HG02981 (cell line): ENCODE data around the gene TOX4.
"Not testable (repeated sequence)": the region's sequence is repeated elsewhere in the genome, so short reads cannot be mapped to it uniquely, and the experiment has no call there.

ENCODE experiments used
- ATAC-seq: cut with Tn5 transposase; IDR thresholded peaks from one replicate; pipeline ENCODE4 v1.9.1; 2021; ENCODE audit warnings: mild to moderate bottlenecking, moderate library complexity; ENCODE audit not compliant: unreplicated experiment

Gene TOX4

GRCh38 chr14:21476925-21477681, at the start of gene TOX4, which contains the start of gene RAB2B:
TOX4 (plus strand) TSS chr14:21477195; CDS start chr14:21477279, 84 bp downstream.
RAB2B (minus strand) TSS chr14:21476959; CDS start chr14:21476872, 87 bp downstream.
- ATAC-seq: peak; percentile 99

DNA sequence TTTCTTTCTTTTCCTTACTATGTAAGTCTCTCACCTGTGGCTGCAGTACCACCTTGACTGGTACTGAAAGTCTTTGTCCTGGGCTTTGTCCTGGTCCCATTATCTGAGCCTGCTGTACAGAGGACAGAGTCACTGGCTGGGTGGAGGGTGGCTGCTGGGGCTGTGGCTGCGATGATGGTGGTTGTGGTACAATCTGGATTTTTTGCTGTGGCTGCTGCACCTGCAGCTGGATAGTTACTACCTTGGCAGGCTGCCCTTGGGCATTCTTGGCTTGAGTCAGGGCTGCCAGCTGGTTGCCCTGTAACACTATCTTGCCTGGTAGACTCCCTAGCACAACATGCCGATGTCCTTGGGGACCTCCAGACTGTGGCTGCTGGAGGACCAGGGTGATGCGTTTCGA, 48.1 kb upstream of the TOX4 start:
- no peak for ATAC-seq

DNA sequence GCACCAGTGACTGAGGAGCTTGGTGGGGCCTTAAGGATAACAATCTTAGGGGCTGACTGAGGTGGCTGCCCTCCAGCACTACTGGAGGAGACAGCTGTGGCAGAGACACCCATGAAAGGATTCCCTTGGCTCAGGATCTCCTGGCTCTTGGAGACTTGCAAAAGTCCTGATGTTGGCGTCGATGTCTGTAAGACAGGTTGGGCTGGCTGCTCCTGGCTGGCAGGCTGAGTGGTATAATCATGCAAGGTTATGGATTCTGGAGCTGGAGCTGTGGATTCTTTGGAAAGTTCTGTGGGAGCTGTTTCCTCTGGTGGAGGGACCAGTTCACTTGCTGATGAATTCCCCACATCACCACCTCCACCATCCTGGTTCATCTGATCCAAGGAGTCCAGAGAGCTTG, 45.9 kb upstream of the TOX4 start:
- ATAC-seq: no peak

- peak; percentile 4 for ATAC-seq
These were observed 40.4 kb upstream of the TOX4 start for GRCh38 chr14:21436567-21437062.

GRCh38 chr14:21437063-21437901, 39.7 kb upstream of the TOX4 start:
- ATAC-seq: peak; percentile 99

- ATAC-seq: no peak
These were observed 36.1 kb upstream of the TOX4 start for GRCh38 chr14:21440859-21441258.

GRCh38 chr14:21442657-21443056, 34.3 kb upstream of the TOX4 start:
- ATAC-seq: not testable (repeated sequence)

- no peak for ATAC-seq
These were observed 27.1 kb upstream of the TOX4 start for GRCh38 chr14:21449899-21450216.

GRCh38 chr14:21454843-21455544, 22.0 kb upstream of the TOX4 start:
- ATAC-seq: no peak

- ATAC-seq: peak; percentile 13
These were observed 21.4 kb upstream of the TOX4 start for GRCh38 chr14:21455592-21455911.

- peak; percentile 98 for ATAC-seq
These were observed 20.9 kb upstream of the TOX4 start, which contains the start of gene CHD8 for GRCh38 chr14:21455912-21456667. CHD8 (minus strand) TSS chr14:21456123; CDS start chr14:21431643, 24,480 bp downstream.

GRCh38 chr14:21467616-21468015, 9.4 kb upstream of the TOX4 start:
- no peak for ATAC-seq

- ATAC-seq: no peak
These were observed 1.1 kb upstream of the TOX4 start for GRCh38 chr14:21475767-21476522.

DNA sequence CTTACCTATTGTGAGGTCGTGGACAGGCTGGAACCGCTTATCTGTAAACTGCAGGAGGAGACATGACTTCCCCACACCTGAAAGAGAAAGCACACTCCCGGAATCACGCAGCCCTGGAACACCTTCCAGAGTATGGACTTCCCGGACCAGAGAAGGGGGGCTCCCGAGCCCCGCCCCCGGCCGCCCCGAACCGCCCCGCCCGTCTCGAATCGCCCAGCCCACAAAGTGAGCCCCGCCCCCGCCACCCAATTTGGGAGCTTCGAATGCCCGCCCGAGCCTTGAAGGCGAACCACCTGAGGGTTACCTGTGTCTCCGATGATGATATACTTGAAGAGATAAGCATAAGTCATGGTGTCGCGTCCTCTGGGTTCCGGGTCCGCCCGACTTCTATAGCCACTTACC, 471 bp upstream of the TOX4 start:
- ATAC-seq: peak; percentile 21

- no peak for ATAC-seq
These were observed 9.7 kb downstream of the TOX4 start for GRCh38 chr14:21486640-21487087.

- ATAC-seq: no peak
These were observed 18.1 kb downstream of the TOX4 start for GRCh38 chr14:21494902-21495762.

DNA sequence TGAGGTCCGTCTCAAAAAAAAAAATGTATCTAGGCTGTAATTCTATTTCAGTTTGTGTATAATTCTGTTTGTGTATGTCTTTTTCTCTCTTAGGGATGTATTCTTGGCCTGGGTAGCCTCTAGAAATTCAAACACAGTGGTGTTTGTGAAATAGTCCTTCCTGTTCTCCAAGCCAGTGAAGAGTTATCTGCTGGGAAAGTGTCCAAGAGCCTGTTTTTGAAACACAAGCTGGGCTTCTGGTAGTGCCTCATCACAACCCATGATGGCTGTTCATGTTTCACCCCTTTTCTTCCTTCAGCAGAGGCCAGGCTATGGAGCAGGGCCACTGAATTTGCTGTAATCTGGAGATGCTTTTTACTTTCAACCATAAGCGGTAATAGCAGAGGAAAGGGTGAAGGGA, 19.5 kb downstream of the TOX4 start:
- no peak for ATAC-seq

- no peak for ATAC-seq
These were observed 21.8 kb downstream of the TOX4 start for GRCh38 chr14:21498540-21499526.
